GM18873 (cell line): ENCODE data around the gene C13orf42.

Experiments used
- ATAC-seq: cut with Tn5 transposase; IDR thresholded peaks from one replicate; pipeline ENCODE4 v1.9.1; 2021; ENCODE audit warnings: mild to moderate bottlenecking, moderate library complexity, moderate number of reproducible peaks; ENCODE audit not compliant: unreplicated experiment, low FRiP score

C13orf42 gene

DNA sequence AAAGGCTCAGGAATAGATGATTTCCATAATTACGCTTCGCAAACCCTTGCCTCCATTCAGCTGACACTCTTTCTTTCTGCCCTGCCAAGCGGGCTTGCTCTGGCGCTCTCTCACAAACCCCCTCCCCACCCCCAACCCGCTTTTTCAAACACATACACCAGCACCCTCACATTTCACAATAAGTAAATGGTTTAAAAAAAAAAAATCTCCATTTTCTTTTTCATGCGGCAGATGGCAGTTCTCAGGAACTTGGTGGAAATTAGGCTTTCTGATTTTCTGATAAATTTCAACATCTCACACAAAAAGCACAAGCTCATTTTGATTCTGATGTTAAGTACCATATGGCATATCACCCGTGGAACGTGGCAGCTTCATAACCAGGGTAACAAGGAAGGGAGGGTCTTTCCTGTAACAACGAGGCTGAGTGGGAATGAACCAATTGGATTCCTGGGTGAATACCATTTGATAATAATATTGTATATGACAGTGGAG is 43.8 kb downstream of the C13orf42 start:
- no peak for ATAC-seq

DNA sequence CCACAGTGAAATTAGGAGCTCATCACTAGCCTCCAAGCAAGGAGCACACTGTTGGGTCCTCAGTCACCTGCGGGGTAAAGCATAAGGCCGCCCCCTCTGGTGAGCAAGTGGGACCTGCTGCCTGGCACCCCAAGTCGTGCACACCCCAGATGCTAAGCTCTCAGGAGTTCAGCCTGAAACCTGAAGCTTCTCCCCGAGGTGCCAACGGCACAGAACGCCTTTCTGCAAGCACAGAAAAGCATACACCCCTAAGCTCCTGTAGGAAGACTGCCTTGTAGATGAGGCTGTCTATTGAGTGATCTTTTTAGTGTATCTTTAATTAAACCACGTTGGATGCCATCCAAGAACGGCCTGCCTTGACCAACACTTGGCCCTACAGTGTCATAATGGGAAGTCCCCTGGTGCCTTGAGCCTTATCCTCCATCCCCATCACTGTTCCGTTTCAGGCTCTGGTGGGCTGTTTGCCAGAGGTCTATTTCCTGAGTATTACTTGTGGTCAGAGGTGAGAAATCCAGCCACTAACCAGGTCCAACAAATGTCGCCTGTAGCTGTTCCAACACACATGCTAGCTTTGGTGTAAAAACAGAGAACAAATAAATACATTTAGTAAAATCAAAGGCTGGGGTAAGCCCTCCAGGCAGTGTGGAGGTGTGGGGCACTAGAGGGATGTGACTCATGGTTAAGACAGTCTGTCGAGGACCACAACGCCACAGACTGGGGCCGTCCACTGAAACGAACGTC is 44.8 kb downstream of the C13orf42 start:
- ATAC-seq: no peak

DNA sequence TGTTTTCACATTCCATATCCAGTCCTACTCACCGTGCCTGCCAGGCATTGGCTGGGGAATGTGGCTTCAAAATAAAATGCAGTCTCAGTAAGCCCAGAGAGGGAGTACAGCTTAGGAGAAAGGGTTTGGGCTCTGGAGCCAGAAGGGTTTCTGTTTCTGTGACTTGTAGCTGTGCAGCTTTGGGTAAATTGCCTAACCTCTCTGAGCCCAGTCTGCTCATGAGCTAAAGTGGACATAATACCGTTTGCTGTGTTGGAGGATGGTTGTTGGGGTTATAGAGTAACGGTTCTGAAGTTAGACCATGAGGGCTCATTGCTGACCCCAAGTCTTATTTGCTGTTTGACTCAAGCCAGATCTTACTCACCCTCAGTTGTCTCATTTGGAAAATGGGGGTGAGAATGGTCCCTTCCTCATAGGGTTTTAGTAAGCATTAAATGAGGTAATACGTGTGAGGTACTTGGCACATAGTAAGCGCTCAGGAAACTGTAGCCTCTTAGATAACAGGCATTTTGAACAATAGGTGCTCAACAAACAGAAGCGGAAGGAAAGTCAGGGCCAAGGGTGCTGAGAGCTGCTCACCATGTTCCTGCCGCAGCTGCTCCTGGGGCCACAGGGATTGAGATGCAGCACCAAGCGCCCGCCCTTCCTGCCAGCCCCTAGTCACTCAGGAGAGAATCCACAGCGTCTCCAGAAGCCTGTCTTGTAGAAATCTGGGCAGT is 45.5 kb downstream of the C13orf42 start:
- no peak for ATAC-seq

DNA sequence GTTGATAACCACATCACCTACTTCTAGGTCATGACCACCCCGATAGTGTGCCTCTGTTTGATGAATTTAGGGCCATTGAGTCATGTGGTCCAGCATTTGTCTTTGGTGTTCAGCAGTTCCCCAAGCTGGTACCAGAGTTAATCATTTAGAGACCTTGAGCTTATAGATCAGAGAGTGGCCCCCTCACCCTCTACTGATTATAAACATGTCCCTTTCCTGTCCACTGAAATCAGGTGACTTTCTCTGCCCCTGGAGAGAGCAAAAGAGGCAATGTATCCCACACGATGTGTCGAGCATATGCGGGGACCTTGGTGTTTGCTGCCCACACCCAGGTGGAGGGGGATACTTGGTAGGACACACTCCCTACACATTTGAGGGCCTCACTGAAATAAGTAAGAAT is 46.3 kb downstream of the C13orf42 start:
- no peak for ATAC-seq

DNA sequence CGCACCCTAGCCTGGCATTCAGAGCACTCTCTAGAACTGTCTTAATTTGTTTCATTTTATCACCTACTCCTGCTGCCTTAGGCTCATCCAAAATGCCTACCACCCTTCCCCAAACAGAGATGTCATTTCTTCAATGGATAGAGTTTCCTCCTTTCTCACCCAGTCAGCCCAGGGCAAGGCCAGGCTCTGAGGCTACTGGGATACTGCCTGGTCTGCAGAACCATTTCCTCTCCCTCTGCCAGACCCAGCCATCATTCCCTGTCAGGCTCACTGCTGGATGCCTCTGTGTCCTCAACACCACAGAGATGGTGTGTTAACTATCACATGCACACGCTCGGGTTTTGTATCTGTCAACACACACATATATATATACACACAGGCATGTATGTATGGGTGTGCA is 47.2 kb downstream of the C13orf42 start:
- ATAC-seq: no peak

DNA sequence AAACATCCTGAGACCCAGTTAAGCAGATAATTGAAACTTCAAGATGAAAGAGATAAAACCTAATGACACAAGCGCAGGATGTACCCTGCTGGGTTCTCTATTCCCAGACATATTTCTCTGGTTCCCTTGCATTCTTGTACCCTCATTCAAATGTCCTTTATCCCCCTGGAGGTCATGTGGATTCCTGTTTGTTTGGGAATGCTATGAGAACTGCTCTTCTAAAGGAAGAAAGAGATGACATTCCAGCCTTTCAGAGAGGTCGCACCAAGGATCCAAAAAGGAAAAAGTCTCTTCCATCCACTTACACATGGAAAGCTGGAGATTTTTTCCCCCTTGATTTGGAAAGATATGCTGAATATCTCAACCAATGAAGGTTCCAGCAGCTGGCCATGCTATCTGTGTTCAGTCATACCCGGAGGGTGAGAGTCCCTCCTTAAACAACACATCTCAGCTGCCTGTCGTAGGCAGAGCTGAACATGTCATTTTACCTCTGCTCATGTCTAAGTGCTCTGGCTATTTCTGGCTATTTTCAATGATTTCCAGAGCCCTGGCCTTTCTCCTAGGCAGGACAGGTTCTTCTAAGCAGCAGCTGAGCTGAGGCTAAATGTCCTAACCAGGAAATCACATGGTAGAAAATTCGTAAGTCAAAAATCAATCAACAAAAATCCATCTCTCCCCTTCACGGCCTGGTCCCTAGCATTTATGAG is 52.5 kb downstream of the C13orf42 start:
- no peak for ATAC-seq

DNA sequence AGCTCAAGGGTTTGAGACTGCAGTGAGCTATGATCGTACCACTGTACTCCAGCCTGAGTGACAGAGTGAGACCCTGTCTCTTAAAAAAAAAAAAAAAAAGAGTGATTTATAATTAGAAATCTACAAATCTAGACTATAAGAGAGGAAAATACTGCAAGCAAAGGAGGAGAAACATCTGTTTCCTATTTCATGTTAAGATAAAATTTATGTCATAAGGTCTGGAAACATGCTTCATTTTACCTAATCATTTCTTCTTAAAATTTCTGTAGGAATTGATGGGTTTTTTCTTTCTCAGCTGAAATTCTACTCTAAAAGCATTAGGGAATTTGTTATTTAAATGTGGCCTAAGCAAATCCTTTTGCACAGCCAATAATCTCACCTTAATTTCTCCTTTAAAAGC is 53.2 kb downstream of the C13orf42 start:
- no peak for ATAC-seq

DNA sequence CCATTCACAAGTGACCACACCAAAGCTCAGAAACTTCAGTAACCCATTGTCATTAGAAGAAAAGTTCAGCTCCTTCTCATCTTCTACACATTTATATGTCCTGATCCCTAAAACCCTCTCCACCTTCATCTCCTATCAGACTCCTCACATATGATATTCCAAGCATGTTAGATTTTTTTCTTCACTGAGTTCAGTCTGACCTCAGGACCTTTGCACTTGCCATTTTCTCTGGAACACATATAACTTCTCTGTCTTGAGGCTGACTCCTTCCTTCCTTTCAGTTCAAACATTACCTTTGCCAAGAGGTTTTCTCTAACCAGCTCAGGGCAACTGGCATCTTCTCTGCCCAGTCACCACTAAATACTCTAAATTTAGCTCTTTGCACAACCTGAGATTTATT is 54.1 kb downstream of the C13orf42 start:
- no peak for ATAC-seq

DNA sequence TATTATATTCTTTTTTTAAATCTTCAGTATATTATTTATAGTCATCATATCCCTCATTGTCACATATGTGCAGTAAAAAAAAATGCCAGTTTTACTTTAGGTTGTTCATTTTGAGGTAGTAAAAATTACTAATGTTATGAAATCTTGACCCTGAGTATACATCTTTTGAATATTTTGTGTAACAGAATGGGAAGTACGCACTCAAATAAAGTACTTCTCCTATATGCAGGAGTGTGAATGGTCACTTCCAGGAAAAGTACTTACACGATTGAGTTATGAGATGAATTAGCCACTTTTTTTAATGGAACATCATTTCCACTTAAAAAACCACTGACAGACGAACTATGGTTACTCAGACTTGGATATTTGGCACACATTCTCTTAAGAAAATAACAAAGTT is 58.5 kb downstream of the C13orf42 start:
- ATAC-seq: no peak

DNA sequence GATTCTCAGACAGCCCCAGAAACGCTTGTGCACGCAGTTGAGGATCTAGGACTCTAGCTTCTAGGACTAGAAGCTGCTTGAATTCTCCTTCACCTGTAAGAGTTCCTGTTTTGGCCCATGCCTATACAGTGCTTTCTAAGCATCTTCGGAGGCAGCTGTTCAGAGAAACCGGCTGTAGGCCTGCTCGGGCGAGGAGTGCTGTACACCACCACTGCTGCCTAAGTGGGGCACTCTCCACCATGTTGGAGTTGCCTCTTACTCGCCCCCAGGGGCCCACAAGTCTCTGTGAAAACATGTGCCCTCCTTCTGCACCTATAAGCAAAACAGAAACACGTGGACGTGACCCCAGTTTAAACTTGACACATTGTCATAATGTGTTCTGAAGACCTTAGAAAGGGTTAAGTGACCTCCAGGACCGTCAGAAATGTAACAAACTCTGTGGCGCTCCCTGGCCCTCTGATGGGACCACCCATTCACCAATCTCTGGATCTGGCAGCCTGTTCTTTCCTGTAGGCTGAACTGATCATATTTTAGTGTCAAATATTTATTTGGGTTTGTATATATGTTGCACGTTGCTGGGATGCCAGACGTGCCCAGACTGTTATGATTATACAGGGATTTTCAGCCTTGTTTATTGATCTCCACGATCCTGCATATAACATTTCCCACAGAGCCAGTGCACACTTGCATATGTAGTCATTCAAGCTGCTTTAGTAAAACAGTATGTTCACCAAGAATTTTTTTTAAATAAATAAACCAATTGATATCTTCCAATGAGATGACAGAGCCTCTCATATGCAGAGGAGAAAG is 60.8 kb downstream of the C13orf42 start:
- no peak for ATAC-seq

DNA sequence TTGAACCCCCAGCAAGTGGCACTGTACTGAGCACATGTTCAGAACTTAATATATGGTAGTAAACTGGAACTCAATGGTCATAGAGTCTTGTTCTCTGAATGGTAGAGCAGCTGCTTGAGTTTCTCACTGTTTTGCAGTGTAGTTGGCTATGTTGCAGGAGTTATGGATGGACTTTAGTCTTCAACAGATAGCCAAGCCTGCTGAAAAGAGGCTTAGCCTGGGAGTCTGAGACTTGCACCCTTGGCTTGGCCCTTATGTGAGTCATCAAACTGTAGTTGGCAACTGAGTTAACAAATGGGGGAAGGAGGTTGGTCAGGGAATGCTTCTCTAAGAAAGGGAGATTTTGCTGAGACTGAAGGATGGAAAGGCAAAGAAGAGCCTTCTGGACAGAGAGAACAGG is 62.5 kb downstream of the C13orf42 start:
- no peak for ATAC-seq

DNA sequence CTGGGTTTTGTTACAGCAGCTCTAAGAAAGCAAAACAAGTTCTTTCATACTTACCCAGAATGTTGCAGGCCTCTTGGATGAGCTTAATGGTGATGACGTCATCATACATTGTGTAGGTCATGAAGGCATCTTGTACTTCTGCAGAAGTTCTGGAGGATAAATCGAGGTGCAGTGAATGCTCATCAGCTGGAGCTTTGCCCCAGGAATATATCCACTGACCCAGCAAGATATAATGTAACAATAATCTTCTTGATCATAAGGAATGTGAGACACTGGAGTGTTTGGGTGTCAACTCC is 63.0 kb downstream of the C13orf42 start:
- ATAC-seq: no peak

DNA sequence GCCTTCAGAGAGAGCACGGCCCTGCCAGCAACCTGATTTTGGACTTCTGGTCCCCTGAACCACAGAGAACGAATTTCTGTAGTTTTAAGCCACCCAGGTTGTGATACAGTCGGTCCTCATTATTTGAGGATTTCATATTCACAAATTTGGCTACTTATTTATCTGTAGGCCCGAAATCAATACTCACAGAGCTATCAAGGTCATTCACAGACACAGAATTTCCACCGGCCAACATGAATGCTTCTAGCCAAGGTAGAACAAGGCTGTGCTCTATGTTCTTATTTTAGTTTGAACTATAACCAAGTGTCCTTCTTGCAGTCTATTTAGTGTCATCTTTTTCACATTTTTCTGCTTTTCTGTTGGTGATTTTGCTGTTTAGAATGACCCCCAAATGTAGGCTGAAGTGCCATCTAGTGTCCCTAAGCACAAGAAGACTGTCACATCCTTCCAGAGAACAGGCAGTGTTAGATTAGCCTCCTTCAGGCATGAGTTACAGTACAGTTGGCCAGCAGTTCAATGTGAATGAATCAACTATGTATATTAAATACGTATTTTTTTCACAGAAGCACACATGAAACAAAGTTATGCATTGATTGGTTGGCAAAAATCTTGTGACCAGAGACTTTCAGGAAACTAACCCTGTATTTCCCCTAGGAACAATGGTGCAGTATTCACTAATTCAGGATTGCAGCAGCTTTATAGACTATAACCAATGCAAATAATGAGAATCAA is 63.5 kb downstream of the C13orf42 start:
- ATAC-seq: no peak

DNA sequence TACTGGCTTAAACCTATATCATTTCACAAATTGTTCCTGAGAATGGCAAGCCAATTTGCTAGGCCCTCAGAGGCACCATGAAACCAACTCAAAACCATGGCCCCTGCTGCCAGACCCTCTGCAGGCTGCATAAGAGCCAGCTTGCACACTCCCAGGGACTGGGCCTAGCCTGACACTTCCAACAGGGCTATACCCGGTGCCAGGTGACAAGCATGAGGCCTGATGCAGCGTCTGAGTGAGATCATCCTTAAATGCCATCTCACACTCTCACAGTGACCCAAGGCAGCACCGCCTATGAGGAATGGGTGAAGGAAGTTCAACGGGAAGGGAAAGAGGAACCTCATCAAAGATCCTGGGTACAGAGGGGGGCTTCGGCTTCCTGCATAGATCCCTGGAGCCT is 65.6 kb downstream of the C13orf42 start:
- ATAC-seq: no peak

DNA sequence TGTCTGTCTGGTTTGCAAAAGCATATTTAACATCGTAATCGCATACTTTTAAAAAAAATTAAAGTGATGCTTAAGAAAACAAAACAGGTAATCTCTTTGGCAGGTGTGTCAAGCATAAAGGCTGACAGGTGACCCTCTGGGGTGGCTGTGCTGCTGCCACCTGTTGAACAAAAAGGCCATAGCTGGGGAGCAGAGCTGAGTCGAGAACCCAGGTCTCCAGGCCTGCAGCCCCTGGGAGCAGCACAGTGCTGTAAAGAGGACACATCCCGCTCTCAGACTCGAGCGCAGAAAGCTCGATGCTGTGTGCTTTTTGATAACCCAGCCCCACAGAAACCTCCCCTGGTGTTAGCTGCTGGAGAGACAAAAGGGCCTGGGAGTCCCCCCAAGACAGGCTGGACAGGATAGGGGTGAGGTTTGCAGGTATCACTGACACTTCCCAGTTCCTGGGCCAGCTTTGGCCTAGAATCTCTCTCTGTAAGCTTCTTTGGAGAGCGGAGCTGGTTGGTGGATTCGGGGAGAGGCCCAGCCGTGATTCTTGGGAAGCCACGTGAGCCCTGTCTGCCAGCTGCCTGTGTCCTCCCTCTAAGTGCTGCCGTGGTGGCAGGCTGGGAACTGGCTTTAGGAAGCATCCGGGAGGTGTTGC is 66.9 kb downstream of the C13orf42 start:
- ATAC-seq: no peak

DNA sequence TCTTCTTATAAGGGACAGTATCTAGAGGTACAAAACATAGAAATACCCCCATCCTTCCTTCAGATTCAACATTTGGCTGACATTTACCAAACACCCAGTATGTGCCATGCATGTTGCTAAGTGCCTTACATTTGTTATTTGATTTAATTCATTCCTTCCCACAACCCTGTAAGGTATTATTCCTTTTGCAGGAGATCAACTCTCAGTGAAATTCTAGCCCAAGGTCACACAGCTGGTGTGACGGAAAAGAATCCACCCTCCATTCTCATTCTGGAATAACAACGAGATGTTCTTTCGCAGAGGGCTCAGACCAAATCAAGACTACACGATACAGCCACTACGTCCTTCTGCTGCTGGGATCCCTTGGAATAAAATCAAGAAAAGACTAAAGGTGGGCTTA is 67.8 kb downstream of the C13orf42 start:
- no peak for ATAC-seq

DNA sequence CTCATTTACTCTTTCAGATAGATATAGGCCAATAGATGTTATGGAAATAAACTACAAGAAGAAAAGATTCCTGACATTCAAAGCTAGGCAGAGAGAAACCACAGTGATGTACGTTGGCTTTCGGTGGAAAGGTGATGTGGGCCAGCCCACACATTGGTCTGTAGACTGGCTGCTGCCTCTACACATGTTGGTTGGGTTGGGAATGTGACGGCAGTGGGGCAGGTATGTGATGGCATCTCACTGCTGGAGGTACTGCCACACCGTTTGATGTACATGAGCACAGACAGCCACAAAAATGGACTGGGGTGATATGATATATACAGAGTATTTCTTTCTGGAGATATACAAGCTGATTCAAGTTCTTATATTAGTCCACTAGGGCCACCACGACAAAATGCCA is 69.4 kb downstream of the C13orf42 start:
- no peak for ATAC-seq

DNA sequence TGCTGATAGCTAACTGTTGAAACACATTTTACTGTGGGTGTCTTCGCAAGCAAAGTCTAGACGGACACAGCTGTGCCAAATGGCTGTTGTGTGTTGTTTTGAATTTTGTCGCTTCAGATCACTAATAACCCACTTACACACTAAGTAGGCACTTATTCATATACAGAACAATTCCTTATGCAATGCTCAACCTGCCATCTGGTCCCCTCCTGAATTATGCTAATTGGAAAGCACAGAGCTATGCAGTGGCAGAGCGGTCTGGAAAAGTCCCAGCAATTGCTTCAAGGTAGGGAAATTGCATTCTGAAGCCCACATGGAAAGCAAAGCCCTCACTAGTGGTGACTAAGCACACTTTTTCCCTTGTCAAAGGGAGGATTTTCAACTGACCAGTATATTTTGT is 69.9 kb downstream of the C13orf42 start:
- no peak for ATAC-seq

DNA sequence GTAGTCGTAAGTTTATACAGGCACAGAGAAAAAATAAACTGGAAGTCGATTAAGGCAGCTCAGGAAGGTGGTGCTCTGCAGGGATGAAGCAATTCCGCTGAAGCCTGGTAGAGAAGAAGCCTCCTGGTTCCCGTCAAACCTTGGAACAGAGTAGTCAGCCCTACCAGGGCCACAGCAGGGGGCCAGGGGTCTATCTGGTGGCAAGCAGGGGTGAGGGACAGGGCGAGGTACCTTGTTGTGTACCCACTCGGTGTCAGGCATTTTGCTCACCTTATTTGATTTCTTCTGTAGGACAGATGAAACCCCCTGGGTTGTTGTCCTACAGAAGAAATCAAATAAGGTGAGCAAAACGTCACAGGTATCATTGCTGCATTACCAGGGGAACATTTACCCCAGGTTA is 70.6 kb downstream of the C13orf42 start:
- ATAC-seq: no peak

DNA sequence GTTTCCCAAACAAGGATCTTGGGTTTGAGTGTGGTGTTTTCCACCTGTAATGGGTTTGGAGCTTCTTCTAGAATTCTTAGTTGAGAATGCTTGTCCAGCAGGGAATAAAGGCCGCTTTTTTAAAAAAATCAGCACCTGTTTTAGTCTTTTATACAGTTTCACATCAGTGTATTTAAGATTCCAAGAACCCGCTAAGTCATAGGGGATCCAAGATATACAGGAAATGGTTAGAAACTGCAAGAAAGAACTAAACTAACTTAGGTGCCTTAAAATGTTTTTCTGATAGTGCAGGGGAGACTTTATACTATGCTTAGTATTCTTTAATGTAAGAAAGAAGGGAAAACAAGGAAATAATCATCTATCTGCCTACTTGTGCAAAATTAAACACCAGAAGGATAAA is 74.7 kb downstream of the C13orf42 start:
- no peak for ATAC-seq
